ENCODE measurements around the gene CADPS2. TPM values are rescaled to one million over a fixed set of nuclear protein-coding genes. Genes with fewer than 3 reads are reported as not detected.
"Not testable (repeated sequence)": the region's sequence is repeated elsewhere in the genome, so short reads cannot be mapped to it uniquely, and the experiment has no call there.

CADPS2 gene
- total and polyA plus RNA-seq, 2 donors (not counting 3 experiments of a cell fraction or from before 2014, with no cell fraction given): 9.5 to 22.6 TPM

DNA sequence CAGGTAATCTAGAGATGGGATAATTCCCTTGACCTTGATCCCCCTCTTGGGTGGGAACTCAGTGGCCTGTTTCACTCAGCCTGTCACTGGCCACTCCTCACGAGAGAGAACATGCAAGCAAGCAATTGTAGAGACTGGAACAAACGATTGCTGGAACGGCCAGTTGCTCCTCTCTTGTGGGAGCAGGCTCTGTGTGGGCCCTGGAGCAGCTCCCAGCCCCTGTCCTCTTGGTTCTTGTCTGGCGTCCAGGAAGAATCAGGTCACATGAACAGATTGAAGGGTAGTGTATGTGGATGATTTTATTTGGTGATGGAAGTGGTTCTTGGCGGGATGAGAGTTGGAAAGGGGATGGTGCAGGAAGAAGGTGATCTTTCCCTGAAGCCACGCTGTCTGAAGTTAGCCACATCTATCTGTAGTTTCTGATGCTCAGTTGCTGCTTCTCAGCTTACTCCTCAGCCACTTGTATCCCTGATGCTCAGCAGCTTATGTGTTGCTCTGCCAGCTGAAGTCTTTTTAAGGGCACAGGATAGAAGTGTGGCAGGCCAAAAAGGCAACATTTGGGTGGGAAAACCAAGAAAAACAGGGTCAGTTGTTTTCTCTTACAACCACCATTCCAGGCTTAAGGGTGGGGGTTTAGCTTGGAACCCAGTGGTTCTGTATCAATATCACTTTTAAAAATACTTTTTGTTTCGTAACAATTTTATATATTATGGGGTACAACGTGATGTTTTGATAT, 203.3 kb downstream of the CADPS2 start:
- H3K36me3 ChIP-seq (ENCODE audit: control insufficient read depth in 2 of 2, extremely low read depth in 1 of 2, insufficient read depth in 2 of 2, low read length in 2 of 2): no peaks in the 10 kb centered on the region
- no peaks in the 10 kb centered on the region for H4K20me1 ChIP-seq (replicated peaks; ENCODE audit: control insufficient read depth, extremely low read depth, insufficient read depth, low read length)
- H3K27ac ChIP-seq (ENCODE audit: insufficient read depth, low read depth, low read length): no peak overlapping the region
- ChIA-PET CTCF (no interaction called here), POLR2A (no interaction called here)
- no peak overlapping the region for H2AFZ ChIP-seq (ENCODE audit: low read depth, low read length)
- H3K9me1 ChIP-seq (replicated peaks; ENCODE audit: control insufficient read depth, extremely low read depth, insufficient read depth, low read length): no peaks in the 10 kb centered on the region
- H3K9me3 ChIP-seq (replicated peaks; ENCODE audit: control insufficient read depth, insufficient read depth, low read length): no peaks in the 10 kb centered on the region
- intact Hi-C loops (cut with micrococcal nuclease): no loop called here
- no peak for DNase-seq (ENCODE audit: low read depth, low spot score)
- H3K4me2 ChIP-seq (ENCODE audit: insufficient read depth, low read length): no peak overlapping the region
- dilution Hi-C loops (cut with MboI; ENCODE audit: extremely low pct_ligation_motif_present, low sequenced_read_pairs): no loop called here
- no peak overlapping the region for H3K4me3 ChIP-seq (replicated peaks in 1 of 3; ENCODE audit: insufficient read depth in 1 of 3, low read depth in 1 of 3, low read length in 3 of 3)
- no peak overlapping the region for H3K9ac ChIP-seq (replicated peaks; ENCODE audit: extremely low read depth, insufficient read depth, low read length)
- no peaks in the 10 kb centered on the region for H3K4me1 ChIP-seq (ENCODE audit: control insufficient read depth, extremely low read depth, insufficient read depth, low read length)
- BruUV-seq (replicated peaks): no TSS peak
- TF ChIP-seq MYC (IDR thresholded peaks at IDR 0.05; ENCODE audit: low read depth, low read length) (no peak), FOS (IDR thresholded peaks at IDR 0.05; ENCODE audit: borderline replicate concordance, insufficient read depth, low read length) (no peak), EZH2 (IDR thresholded peaks at IDR 0.05; ENCODE audit: borderline replicate concordance, low read depth, low read length, severe bottlenecking) (no peak), POLR2A (IDR thresholded peaks at IDR 0.05; ENCODE audit: low read depth, low read length) (no peak), POLR2AphosphoS5 (IDR thresholded peaks at IDR 0.05; ENCODE audit: insufficient read depth, low read depth, low read length) (no peak), GATA2 (IDR thresholded peaks at IDR 0.05; ENCODE audit: insufficient read depth, insufficient read length, low read depth, low read length) (no peak)
- TF ChIP-seq, protein P1, sequence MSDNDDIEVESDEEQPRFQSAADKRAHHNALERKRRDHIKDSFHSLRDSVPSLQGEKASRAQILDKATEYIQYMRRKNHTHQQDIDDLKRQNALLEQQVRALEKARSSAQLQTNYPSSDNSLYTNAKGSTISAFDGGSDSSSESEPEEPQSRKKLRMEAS (IDR thresholded peaks at IDR 0.05; ENCODE audit: insufficient read depth, insufficient read length): no peak
- TF ChIP-seq, protein P2, sequence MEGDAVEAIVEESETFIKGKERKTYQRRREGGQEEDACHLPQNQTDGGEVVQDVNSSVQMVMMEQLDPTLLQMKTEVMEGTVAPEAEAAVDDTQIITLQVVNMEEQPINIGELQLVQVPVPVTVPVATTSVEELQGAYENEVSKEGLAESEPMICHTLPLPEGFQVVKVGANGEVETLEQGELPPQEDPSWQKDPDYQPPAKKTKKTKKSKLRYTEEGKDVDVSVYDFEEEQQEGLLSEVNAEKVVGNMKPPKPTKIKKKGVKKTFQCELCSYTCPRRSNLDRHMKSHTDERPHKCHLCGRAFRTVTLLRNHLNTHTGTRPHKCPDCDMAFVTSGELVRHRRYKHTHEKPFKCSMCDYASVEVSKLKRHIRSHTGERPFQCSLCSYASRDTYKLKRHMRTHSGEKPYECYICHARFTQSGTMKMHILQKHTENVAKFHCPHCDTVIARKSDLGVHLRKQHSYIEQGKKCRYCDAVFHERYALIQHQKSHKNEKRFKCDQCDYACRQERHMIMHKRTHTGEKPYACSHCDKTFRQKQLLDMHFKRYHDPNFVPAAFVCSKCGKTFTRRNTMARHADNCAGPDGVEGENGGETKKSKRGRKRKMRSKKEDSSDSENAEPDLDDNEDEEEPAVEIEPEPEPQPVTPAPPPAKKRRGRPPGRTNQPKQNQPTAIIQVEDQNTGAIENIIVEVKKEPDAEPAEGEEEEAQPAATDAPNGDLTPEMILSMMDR (IDR thresholded peaks at IDR 0.05; ENCODE audit: extremely low read depth in 1 of 2, insufficient read depth in 1 of 2, low read depth in 1 of 2, low read length in 2 of 2): no peak
- no peaks in the 10 kb centered on the region for H3K27me3 ChIP-seq (ENCODE audit: control insufficient read depth in 2 of 2, insufficient read depth in 2 of 2, low read length in 2 of 2)
- no peak for FAIRE-seq
- H3K79me2 ChIP-seq (ENCODE audit: control insufficient read depth, insufficient read depth, low read length): no peaks in the 10 kb centered on the region

DNA sequence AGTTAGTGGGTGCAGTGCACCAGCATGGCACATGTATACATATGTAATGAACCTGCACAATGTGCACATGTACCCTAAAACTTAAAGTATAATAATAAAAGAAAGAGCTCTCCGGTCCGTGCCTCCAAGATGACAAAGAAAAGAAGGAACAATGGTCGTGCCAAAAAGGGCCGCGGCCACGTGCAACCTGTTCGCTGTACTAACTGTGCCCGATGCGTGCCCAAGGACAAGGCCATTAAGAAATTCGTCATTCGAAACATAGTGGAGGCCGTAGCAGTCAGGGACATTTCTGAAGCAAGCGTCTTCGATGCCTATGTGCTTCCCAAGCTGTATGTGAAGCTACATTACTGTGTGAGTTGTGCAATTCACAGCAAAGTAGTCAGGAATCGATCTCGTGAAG, 205.1 kb downstream of the CADPS2 start:
- H3K9ac ChIP-seq (replicated peaks; ENCODE audit: extremely low read depth, insufficient read depth, low read length); H3K27ac ChIP-seq (ENCODE audit: insufficient read depth, low read depth, low read length); H3K79me2 ChIP-seq (ENCODE audit: control insufficient read depth, insufficient read depth, low read length); H3K36me3 ChIP-seq (ENCODE audit: control insufficient read depth in 2 of 2, extremely low read depth in 1 of 2, insufficient read depth in 2 of 2, low read length in 2 of 2); POLR2A ChIA-PET; H3K27me3 ChIP-seq (ENCODE audit: control insufficient read depth in 2 of 2, insufficient read depth in 2 of 2, low read length in 2 of 2); H2AFZ ChIP-seq (ENCODE audit: low read depth, low read length); DNase-seq (ENCODE audit: low read depth, low spot score); dilution Hi-C loops (cut with MboI; ENCODE audit: extremely low pct_ligation_motif_present, low sequenced_read_pairs); H3K4me2 ChIP-seq (ENCODE audit: insufficient read depth, low read length); H4K20me1 ChIP-seq (replicated peaks; ENCODE audit: control insufficient read depth, extremely low read depth, insufficient read depth, low read length); BruUV-seq (replicated peaks); FAIRE-seq; H3K9me3 ChIP-seq (replicated peaks; ENCODE audit: control insufficient read depth, insufficient read depth, low read length); H3K9me1 ChIP-seq (replicated peaks; ENCODE audit: control insufficient read depth, extremely low read depth, insufficient read depth, low read length); H3K4me3 ChIP-seq (replicated peaks in 1 of 3; ENCODE audit: insufficient read depth in 1 of 3, low read depth in 1 of 3, low read length in 3 of 3); H3K4me1 ChIP-seq (ENCODE audit: control insufficient read depth, extremely low read depth, insufficient read depth, low read length); intact Hi-C loops (cut with micrococcal nuclease): not testable (repeated sequence)
- CTCF ChIA-PET: interaction anchor here (1.0 kb wide), 1 partner anchor 9 kb away, joined by 3 read pairs; no protein-coding TSS in a partner anchor
